ENCODE data around the gene ADK.

ADK gene

GRCh38 chr10:74244097-74244685 lies 93.2 kb downstream of the ADK start:
- POLR2A ChIA-PET = interaction anchor here (0.6 kb wide), 1 partner anchor 324 kb away, joined by 5 read pairs; no protein-coding TSS in a partner anchor
- no peak for DNase-seq (ENCODE audit: low read depth, low spot score)

DNA sequence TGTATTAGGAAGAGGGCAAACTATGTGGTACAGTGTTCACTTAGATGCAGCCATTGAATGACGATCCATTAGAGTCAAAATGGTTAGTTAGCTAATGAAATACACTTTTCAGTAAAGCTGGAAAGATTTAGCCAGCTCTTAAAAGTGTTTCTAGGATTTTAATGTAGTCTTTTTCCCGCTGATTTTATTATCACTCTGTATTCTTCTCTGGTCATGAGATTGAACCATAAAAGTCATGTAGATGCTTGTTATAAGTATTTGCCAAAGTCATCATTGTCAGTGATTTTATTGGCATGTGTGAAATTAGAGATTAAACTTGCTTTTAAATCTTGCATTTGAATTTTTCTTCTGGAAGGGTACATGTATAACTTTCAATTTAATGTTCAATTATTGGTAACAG lies 93.8 kb downstream of the ADK start:
- POLR2A ChIA-PET = no interaction called here
- H3K4me3 ChIP-seq (ENCODE audit: low read depth, low read length) = no peak overlapping the region
- TF ChIP-seq, protein P1, sequence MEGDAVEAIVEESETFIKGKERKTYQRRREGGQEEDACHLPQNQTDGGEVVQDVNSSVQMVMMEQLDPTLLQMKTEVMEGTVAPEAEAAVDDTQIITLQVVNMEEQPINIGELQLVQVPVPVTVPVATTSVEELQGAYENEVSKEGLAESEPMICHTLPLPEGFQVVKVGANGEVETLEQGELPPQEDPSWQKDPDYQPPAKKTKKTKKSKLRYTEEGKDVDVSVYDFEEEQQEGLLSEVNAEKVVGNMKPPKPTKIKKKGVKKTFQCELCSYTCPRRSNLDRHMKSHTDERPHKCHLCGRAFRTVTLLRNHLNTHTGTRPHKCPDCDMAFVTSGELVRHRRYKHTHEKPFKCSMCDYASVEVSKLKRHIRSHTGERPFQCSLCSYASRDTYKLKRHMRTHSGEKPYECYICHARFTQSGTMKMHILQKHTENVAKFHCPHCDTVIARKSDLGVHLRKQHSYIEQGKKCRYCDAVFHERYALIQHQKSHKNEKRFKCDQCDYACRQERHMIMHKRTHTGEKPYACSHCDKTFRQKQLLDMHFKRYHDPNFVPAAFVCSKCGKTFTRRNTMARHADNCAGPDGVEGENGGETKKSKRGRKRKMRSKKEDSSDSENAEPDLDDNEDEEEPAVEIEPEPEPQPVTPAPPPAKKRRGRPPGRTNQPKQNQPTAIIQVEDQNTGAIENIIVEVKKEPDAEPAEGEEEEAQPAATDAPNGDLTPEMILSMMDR (IDR thresholded peaks at IDR 0.05; ENCODE audit: insufficient read depth, low read length, missing control alignments) = no peak
- CTCF ChIA-PET = interaction anchor here (0.7 to 11.6 kb wide), 51 partner anchors 8 to 995 kb away, joined by 3 to 319 read pairs (median 4); partner anchors contain the start of genes COMTD1 and SAMD8
- DNase-seq (ENCODE audit: low read depth, low spot score) = no peak

More at GRCh38 chr10:74244097-74244685, 93.2 kb downstream of the ADK start:
- CTCF ChIA-PET = interaction anchor here (0.6 to 11.6 kb wide), 59 partner anchors 9 to 996 kb away, joined by 3 to 319 read pairs (median 4); partner anchors contain the start of genes COMTD1 and SAMD8
- H3K4me3 ChIP-seq (ENCODE audit: low read depth, low read length) = no peak overlapping the region
- TF ChIP-seq, protein P1 (IDR thresholded peaks at IDR 0.05; ENCODE audit: insufficient read depth, low read length, missing control alignments) = peak; percentile 12

GRCh38 chr10:74246495-74246894 lies 95.5 kb downstream of the ADK start:
- no peak overlapping the region for H3K4me3 ChIP-seq (ENCODE audit: low read depth, low read length)
- ChIA-PET CTCF (interaction anchor here (0.7 to 11.6 kb wide), 6 partner anchors 9 to 851 kb away, joined by 3 to 319 read pairs (median 6); a partner anchor contains a TSS), POLR2A (no interaction called here)
- TF ChIP-seq, protein P1 (IDR thresholded peaks at IDR 0.05; ENCODE audit: insufficient read depth, low read length, missing control alignments) = no peak
- no peak for DNase-seq (ENCODE audit: low read depth, low spot score)

- CTCF ChIA-PET = interaction anchor here (1.2 to 11.6 kb wide), 3 partner anchors 364 to 848 kb away, joined by 5 to 319 read pairs (median 7); a partner anchor contains a TSS
- no peak overlapping the region for H3K4me3 ChIP-seq (ENCODE audit: low read depth, low read length)
- POLR2A ChIA-PET = no interaction called here
- TF ChIP-seq, protein P1 (IDR thresholded peaks at IDR 0.05; ENCODE audit: insufficient read depth, low read length, missing control alignments) = no peak
- DNase-seq (ENCODE audit: low read depth, low spot score) = no peak
Measured at GRCh38 chr10:74249865-74250264, 98.8 kb downstream of the ADK start.

- H3K4me3 ChIP-seq (ENCODE audit: low read depth, low read length) = no peak overlapping the region
- ChIA-PET POLR2A (no interaction called here), CTCF (interaction anchor here (1.4 to 4.4 kb wide), 2 partner anchors 12 to 14 kb away, joined by 4 to 33 read pairs; no protein-coding TSS in a partner anchor)
- no peak for DNase-seq (ENCODE audit: low read depth, low spot score)
- TF ChIP-seq, protein P1 (IDR thresholded peaks at IDR 0.05; ENCODE audit: insufficient read depth, low read length, missing control alignments) = no peak
Measured at GRCh38 chr10:74255214-74255613, 104.2 kb downstream of the ADK start.

- ChIA-PET CTCF (interaction anchor here (1.4 kb wide), 1 partner anchor 14 kb away, joined by 4 read pairs; no protein-coding TSS in a partner anchor), POLR2A (no interaction called here)
- DNase-seq (ENCODE audit: low read depth, low spot score) = no peak
- TF ChIP-seq, protein P1 (IDR thresholded peaks at IDR 0.05; ENCODE audit: insufficient read depth, low read length, missing control alignments) = no peak
- no peak overlapping the region for H3K4me3 ChIP-seq (ENCODE audit: low read depth, low read length)
Measured at GRCh38 chr10:74255888-74256357, 104.9 kb downstream of the ADK start.
